HG03139 (cell line): ENCODE data around the gene MAP6.
"Not testable (repeated sequence)": the region's sequence is repeated elsewhere in the genome, so short reads cannot be mapped to it uniquely, and the experiment has no call there.

Source experiments
- ATAC-seq: cut with Tn5 transposase; IDR thresholded peaks from one replicate; pipeline ENCODE4 v1.9.1; 2021; ENCODE audit not compliant: unreplicated experiment

Gene MAP6

GRCh38 chr11:75593286-75593915 lies 75.4 kb downstream of the MAP6 start:
- ATAC-seq = no peak

- no peak for ATAC-seq
Measured at GRCh38 chr11:75592715-75593114, 76.1 kb downstream of the MAP6 start.

DNA sequence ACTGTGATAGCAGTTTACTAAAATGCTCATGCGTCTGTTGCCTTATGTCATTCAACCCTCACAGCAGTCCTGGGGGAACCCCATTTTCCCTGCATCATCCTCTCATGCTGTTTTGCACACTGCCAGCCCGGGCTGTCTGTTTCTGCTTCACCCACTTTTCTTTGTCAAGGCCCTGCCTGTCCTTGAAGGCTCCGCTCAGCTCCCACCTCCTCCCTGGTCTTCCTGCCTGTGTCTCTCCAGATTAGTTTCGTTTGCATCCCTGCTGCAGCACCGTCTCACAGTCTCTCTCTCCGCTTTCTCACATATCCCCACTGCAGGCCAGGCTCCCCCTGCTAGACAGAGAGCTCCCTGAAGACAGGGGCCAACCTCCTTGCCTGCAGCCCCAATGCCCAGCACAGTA lies 76.9 kb downstream of the MAP6 start:
- ATAC-seq = no peak

DNA sequence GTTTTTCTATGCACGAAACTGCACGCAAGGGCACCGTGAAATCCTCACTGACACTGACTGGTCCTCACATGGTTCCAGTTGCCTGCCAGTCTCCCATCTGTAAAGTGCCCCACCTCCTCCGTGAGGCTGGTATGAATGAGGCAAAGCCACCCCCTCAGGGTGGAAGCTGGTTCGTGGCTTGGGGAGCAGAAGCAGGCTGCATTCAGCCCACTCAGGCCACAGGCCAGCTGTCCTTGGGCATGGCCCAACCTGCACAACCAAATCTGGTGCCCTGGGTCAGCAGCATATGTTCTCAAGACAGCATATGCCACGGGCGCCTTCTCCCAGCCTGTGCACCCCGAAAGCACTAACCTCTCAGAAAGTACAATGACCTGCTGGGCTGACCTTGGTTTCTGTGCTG lies 77.5 kb downstream of the MAP6 start:
- no peak for ATAC-seq

DNA sequence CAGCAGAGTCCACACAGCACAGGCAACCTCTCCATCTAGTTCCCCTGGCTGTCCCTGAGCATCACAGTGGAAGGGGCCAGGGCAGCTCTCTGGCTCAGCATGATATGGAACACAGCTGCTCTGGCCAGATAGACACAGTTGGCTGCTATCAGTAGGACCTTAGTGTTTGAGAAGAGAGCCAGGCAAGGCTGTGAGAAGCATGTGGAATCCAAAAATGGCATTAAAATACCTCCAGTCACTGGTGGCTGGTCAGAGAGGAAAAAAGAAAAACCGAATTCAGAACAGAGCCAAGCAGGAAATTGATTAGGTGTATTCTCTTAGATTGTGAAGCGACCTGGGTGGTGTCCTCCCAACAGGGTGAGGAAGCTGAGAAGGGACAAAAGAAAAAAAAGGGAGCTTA lies 78.9 kb downstream of the MAP6 start:
- no peak for ATAC-seq

GRCh38 chr11:75589051-75589450 lies 79.8 kb downstream of the MAP6 start:
- ATAC-seq = no peak

- no peak for ATAC-seq
Measured at GRCh38 chr11:75588051-75588481, 80.8 kb downstream of the MAP6 start.

GRCh38 chr11:75586395-75586794 lies 82.4 kb downstream of the MAP6 start:
- no peak for ATAC-seq

DNA sequence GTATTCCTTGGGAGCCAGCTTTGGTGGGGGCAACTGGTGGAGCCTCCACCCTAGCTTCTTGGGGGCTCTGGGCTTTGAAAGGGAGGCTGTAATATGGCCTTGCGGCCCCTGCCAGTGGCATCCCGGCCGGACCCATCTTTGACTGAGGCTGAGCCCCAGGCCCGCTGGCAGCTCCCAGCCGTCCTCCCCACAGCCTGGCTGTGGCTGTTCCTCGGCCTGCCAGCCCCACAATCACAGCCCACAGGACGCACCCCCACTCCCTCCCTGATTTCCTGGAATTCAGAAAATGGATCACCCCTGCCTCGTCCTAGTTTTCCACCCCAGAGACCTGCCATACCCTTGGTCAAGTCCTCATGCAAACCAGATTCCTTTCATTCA lies 83.6 kb downstream of the MAP6 start:
- ATAC-seq = no peak

- ATAC-seq = not testable (repeated sequence)
Measured at GRCh38 chr11:75584659-75585292, 84.1 kb downstream of the MAP6 start.

GRCh38 chr11:75583718-75584658 lies 84.8 kb downstream of the MAP6 start:
- no peak for ATAC-seq

- no peak for ATAC-seq
Measured at GRCh38 chr11:75582895-75583717, 85.7 kb downstream of the MAP6 start.

GRCh38 chr11:75582506-75582894 lies 86.3 kb downstream of the MAP6 start:
- no peak for ATAC-seq

GRCh38 chr11:75579841-75580240 lies 89.0 kb downstream of the MAP6 start:
- no peak for ATAC-seq

GRCh38 chr11:75578977-75579376 lies 89.9 kb downstream of the MAP6 start:
- no peak for ATAC-seq

DNA sequence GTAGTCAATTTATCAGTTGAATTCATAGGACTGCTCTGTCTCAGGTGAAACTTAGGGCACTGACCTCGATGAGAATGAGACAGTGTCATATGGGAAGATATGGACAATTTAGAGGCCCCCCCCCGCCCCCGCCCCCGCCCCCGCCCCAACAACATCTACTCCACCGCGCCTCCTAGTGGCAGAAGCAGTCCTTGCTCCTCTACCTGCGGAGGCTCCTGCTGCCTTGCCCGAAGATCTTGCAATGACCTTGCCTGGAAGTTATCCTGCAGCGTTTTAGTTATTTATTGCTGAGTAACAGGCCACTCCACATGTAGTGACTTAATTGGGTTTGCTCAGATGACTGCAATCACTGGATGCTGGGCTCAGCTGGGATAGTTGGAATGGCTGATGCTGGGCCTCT lies 91.6 kb downstream of the MAP6 start:
- no peak for ATAC-seq

DNA sequence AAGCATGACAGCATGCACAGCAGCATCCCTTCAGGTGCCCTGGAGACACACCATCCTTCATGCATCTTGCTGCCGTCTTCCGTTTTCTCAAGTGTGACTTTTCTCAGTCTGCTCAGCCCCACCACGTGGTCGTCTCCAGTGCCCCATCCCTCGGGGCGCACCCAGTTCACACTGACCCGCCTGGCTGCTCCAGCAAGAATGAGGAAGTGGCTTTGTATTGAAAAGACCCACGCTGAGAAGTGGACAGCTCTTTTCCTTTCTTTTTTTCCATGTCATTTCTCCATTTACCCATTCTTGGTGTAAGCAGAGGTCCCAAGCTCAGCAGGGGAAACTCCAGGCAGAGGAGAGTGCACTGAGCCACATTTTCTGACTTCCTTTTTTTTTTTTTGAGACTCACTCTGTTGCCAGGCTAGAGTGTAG lies 92.3 kb downstream of the MAP6 start:
- no peak for ATAC-seq

- no peak for ATAC-seq
Measured at GRCh38 chr11:75576017-75576416, 92.8 kb downstream of the MAP6 start.

DNA sequence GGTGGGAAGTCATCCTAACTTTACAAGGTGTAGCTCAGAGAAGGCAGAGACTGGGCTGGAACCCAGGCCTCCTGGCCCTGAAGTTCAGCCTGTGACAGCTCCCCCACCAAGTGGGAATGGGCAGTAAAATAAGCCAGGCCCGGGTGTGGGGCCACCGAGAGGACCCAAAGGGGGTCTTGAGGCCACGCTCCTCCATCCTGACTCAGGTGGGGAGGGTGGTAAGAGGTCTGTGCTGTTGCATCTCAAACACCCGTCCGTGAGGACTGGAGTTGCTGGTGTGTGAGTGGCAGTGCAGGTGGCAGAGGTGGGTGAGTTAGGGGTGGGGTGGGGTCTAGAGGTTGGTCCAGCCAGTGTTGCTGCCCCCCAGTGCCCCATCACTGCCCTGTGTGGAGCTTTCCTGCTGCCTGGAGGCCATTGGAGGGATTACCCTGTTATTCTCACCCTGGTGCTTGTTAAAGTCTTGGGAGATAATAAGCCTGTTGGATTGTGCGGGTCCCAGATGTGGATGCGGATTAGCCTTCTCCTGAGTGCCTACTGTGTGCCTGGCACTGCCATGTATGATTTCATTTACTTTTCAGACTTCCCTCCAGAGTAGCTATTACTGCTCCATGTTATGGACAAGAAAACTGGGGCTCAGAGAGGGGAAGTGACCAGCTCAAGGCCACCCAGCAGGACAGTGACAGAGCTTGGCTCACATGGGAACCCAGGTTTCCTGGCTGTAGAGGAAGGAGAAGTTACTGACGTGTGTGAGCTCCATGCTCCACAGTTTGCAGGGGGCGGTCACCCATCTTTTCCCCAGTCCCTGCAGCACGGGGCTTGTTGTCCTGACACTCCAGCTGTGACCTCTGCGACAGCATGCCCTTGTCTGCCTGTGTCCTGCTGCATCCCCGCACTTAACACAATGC lies 93.9 kb downstream of the MAP6 start:
- ATAC-seq = no peak

GRCh38 chr11:75572744-75573143 lies 96.1 kb downstream of the MAP6 start:
- no peak for ATAC-seq
